K562 (cell line): ENCODE data around the gene TRNP1. TPM values are rescaled to one million over a fixed set of nuclear protein-coding genes. Genes with fewer than 3 reads are reported as not detected.
A peak's percentile ranks its signal among the peaks of the same experiment; 100 is the strongest.

Experiments
- ARNT ChIP-seq, 2 experiments: fragments of 450-650 bp; IDR thresholded peaks; 2 replicates each; pipeline ENCODE4 v1.6.1; 2016; ENCODE audit warnings: mild to moderate bottlenecking in 1 of 2
- CBFA2T3 ChIP-seq: fragments of 450-650 bp; IDR thresholded peaks from 2 replicates; pipeline ENCODE4 v1.6.1; 2017
- CBX3 ChIP-seq, 2 experiments: IDR thresholded peaks; 1 replicate in 1 of 2; 2 replicates in 1 of 2; pipeline ENCODE4 v1.6.1; 2012; ENCODE audit warnings: inconsistent platforms in 2 of 2, low read length in 2 of 2, borderline replicate concordance in 1 of 2, control low read depth in 1 of 2
- DNMT1 ChIP-seq: fragments of 450-650 bp; IDR thresholded peaks from 2 replicates; pipeline ENCODE4 v1.6.1; 2016; ENCODE audit warnings: antibody characterized with exemption, mild to moderate bottlenecking
- FOXJ3 ChIP-seq: sonication (generic); formaldehyde crosslinking; IDR thresholded peaks from 2 replicates; pipeline ENCODE4 v1.4.0; 2020; ENCODE audit warnings: mild to moderate bottlenecking, missing genetic modification reagents
- KLF13 ChIP-seq: fragments of 450-650 bp; IDR thresholded peaks from 2 replicates; pipeline ENCODE4 v1.6.1; 2016; ENCODE audit warnings: missing genetic modification characterization, low read depth, mild to moderate bottlenecking, missing compliant biosample characterization, moderate library complexity, borderline replicate concordance
- MTA3 ChIP-seq: fragments of 450-650 bp; formaldehyde crosslinking; IDR thresholded peaks from 2 replicates; pipeline ENCODE4 v1.6.1; 2017; ENCODE audit warnings: mild to moderate bottlenecking, borderline replicate concordance
- NCOA2 ChIP-seq, 2 experiments: fragments of 450-650 bp; IDR thresholded peaks; 2 replicates each; pipeline ENCODE4 v1.6.1; 2018; ENCODE audit warnings: mild to moderate bottlenecking in 2 of 2, moderate library complexity in 1 of 2; ENCODE audit not compliant: partially characterized antibody in 2 of 2
- POLR2AphosphoS5 ChIP-seq: IDR thresholded peaks from 2 replicates; pipeline ENCODE4 v1.6.1; 2011; ENCODE audit warnings: mild to moderate bottlenecking, low read depth, low read length, moderate library complexity; ENCODE audit not compliant: control insufficient read depth, insufficient read depth
- XRCC3 ChIP-seq: fragments of 450-650 bp; IDR thresholded peaks from 2 replicates; pipeline ENCODE4 v1.6.1; 2017; ENCODE audit warnings: mild to moderate bottlenecking, moderate library complexity
- ZNF77 ChIP-seq: fragments of 250-450 bp; sonication (Bioruptor Pico); IDR thresholded peaks from 2 replicates; pipeline ENCODE4 v1.5.0; 2020
- polyA plus RNA-seq, 8 experiments: library from polyadenylated mRNA; depleted of rRNA in 4 of 8; stranded (reverse) in 5 of 8; unstranded in 3 of 8; fragments of >200 nt; fragmentation: Nextera tagmentation in 2 of 8; fragmentation: Illumina TruSeq in 1 of 8; extraction: Ambion mirVana in 2 of 8; extraction: Trizol in 1 of 8; gene quantifications; 2 replicates each; pipeline versions ENCODE4 v1.2.1 to v1.2.3, GENCODE V29; 2011 to 2014; ENCODE audit warnings: inconsistent platforms in 1 of 8, missing spikeins in 1 of 8
- total RNA-seq, 7 experiments: library from RNA; depleted of rRNA in 6 of 7; stranded (reverse); fragments of >200 nt in 6 of 7; fragmentation: Illumina TruSeq in 2 of 7; extraction: Trizol in 2 of 7; gene quantifications; 2 replicates each; pipeline versions ENCODE4 v1.2.1 to v1.2.3, GENCODE V29; 2011 to 2021; ENCODE audit warnings: low replicate concordance in 1 of 7
- TF ChIP-seq, protein P1 (sequence below): IDR thresholded peaks from 2 replicates; pipeline ENCODE4 v1.6.1; 2012; ENCODE audit warnings: low read depth, low read length, improper control_type of control experiment, borderline replicate concordance
- TF ChIP-seq, protein P2 (sequence below): fragments of 250-450 bp; sonication (Bioruptor Pico); IDR thresholded peaks from 2 replicates; pipeline ENCODE4 v1.8.0; 2022; ENCODE audit warnings: inconsistent platforms, mild to moderate bottlenecking, moderate library complexity, borderline replicate concordance
- TF ChIP-seq, protein P3 (sequence below): sonication (generic); formaldehyde crosslinking; IDR thresholded peaks from 2 replicates; pipeline ENCODE4 v1.8.1; 2023; ENCODE audit warnings: mild to moderate bottlenecking, missing genetic modification reagents
- TF ChIP-seq, protein P4 (sequence below): fragments of 450-650 bp; IDR thresholded peaks from 2 replicates; pipeline ENCODE4 v1.6.1; 2018; ENCODE audit warnings: mild to moderate bottlenecking, low read depth; ENCODE audit not compliant: partially characterized antibody
- TF ChIP-seq, protein P5 (sequence below): fragments of 450-650 bp; formaldehyde crosslinking; IDR thresholded peaks from 2 replicates; pipeline ENCODE4 v1.4.0; 2022; ENCODE audit warnings: missing genetic modification characterization

The TRNP1 gene
- total and polyA plus RNA-seq, 9 of the 15 experiments (the other 6 are each of a cell fraction or from before 2014, with no cell fraction given), result 0.03 to 1.3 (median 0.95) TPM

DNA sequence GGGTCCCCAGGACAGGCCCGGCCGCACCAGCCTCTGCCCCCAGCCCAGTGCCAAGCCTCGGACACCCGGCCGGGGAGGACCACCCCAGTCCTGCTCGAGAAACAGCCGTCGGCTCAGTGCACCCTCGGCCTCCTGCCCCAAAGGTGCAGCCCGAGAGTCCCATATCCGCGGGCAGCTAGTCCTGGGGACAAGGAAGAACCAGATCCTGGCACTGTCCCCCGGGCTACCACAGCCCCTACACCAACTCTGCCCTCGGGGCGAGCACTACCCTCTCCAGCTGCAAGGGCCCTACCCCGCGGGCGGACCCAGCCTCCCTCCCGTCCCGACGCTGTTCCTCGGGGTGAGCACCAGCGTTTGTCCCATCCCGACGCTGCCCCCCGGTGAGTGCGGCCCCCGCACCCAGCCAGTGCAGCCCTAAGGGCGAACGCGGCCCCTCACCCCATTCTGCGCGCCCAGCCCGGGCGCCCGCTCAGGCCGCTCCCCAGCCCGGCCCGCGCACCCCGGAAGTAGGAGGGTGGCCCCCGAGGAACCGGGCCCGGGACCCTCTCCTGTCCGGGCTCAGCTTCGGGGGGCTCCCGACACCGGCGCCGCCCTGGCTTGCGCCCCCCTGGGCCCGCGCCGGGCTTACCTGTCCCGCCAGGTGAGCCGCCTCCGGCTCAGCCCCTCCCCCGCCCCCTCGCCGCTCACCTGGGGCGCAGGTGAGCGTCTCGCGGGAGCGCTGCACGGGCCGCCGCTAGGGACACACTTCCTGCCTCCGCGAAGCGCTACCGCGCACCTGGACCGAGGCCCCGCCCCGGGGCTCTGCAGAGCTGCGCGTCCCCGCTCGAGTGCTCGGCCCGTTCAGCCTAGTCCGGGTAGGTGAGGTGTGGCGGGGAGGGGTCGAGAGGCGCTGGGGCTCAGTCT is 33.5 kb upstream of the TRNP1 start, which contains the start of gene KDF1 (continued):
- TF ChIP-seq DNMT1 (no peak), POLR2AphosphoS5 (no peak), FOXJ3 (CRISPR knock-in tag) (no peak), NCOA2 (IDR thresholded peaks at IDR 0.05; ENCODE audit: partially characterized antibody in 2 of 2) (no peak), CBFA2T3 (no peak), ARNT (IDR thresholded peaks at IDR 0.05) (no peak), XRCC3 (no peak), KLF13 (tag) (no peak), ZNF77 (no peak), MTA3 (peak; percentile 98), CBX3 (IDR thresholded peaks at IDR 0.05; ENCODE audit: borderline replicate concordance in 1 of 2, low read length in 2 of 2) (no peak)
- TF ChIP-seq, protein P1, sequence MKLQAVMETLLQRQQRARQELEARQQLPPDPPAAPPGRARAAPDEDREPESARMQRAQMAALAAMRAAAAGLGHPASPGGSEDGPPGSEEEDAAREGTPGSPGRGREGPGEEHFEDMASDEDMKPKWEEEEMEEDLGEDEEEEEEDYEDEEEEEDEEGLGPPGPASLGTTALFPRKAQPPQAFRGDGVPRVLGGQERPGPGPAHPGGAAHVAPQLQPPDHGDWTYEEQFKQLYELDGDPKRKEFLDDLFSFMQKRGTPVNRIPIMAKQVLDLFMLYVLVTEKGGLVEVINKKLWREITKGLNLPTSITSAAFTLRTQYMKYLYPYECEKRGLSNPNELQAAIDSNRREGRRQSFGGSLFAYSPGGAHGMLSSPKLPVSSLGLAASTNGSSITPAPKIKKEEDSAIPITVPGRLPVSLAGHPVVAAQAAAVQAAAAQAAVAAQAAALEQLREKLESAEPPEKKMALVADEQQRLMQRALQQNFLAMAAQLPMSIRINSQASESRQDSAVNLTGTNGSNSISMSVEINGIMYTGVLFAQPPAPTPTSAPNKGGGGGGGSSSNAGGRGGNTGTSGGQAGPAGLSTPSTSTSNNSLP, result no peak
- TF ChIP-seq, protein P2, sequence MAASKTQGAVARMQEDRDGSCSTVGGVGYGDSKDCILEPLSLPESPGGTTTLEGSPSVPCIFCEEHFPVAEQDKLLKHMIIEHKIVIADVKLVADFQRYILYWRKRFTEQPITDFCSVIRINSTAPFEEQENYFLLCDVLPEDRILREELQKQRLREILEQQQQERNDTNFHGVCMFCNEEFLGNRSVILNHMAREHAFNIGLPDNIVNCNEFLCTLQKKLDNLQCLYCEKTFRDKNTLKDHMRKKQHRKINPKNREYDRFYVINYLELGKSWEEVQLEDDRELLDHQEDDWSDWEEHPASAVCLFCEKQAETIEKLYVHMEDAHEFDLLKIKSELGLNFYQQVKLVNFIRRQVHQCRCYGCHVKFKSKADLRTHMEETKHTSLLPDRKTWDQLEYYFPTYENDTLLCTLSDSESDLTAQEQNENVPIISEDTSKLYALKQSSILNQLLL (CRISPR knock-in tag), result no peak
- TF ChIP-seq, protein P3, sequence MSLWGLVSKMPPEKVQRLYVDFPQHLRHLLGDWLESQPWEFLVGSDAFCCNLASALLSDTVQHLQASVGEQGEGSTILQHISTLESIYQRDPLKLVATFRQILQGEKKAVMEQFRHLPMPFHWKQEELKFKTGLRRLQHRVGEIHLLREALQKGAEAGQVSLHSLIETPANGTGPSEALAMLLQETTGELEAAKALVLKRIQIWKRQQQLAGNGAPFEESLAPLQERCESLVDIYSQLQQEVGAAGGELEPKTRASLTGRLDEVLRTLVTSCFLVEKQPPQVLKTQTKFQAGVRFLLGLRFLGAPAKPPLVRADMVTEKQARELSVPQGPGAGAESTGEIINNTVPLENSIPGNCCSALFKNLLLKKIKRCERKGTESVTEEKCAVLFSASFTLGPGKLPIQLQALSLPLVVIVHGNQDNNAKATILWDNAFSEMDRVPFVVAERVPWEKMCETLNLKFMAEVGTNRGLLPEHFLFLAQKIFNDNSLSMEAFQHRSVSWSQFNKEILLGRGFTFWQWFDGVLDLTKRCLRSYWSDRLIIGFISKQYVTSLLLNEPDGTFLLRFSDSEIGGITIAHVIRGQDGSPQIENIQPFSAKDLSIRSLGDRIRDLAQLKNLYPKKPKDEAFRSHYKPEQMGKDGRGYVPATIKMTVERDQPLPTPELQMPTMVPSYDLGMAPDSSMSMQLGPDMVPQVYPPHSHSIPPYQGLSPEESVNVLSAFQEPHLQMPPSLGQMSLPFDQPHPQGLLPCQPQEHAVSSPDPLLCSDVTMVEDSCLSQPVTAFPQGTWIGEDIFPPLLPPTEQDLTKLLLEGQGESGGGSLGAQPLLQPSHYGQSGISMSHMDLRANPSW (CRISPR knock-in tag), result no peak
- TF ChIP-seq, protein P4, sequence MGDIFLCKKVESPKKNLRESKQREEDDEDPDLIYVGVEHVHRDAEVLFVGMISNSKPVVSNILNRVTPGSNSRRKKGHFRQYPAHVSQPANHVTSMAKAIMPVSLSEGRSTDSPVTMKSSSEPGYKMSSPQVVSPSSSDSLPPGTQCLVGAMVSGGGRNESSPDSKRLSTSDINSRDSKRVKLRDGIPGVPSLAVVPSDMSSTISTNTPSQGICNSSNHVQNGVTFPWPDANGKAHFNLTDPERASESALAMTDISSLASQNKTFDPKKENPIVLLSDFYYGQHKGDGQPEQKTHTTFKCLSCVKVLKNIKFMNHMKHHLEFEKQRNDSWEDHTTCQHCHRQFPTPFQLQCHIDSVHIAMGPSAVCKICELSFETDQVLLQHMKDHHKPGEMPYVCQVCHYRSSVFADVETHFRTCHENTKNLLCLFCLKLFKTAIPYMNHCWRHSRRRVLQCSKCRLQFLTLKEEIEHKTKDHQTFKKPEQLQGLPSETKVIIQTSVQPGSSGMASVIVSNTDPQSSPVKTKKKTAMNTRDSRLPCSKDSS, result no peak
- TF ChIP-seq, protein P5, sequence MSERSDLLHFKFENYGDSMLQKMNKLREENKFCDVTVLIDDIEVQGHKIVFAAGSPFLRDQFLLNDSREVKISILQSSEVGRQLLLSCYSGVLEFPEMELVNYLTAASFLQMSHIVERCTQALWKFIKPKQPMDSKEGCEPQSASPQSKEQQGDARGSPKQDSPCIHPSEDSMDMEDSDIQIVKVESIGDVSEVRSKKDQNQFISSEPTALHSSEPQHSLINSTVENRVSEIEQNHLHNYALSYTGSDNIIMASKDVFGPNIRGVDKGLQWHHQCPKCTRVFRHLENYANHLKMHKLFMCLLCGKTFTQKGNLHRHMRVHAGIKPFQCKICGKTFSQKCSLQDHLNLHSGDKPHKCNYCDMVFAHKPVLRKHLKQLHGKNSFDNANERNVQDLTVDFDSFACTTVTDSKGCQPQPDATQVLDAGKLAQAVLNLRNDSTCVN (CRISPR knock-in tag), result no peak
